ENCODE measurements around the gene EIF5AL1.

DNA sequence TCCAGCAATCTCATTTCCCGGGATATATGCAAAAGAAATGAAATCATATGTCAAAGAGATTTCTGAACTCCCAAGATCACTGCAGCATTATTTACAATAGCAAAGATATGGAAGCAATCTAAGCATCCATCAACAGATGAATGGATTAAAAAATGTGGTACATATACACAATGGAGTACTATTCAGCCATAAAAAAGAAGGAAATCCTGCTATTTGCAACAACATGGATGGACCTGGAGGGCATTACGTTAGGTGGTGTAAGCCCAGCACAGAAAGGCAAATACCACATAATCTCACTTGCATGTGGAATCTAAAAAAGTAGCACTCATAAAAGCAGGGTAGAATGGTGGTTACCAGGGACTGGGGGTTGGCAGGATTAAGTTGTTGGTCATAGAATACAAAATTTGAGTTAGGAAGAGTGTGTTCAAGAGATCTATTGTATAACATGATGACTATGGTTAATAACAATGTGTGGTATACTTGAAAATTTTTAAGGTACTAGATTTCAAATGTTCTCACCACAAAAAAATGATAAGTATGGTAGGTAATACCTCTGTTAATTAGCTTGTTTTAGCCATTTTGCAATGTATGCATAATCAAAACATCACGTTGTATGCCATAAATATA is 32.9 kb upstream of the EIF5AL1 start:
- TF ChIP-seq MTA3 (IDR thresholded peaks at IDR 0.05; ENCODE audit: borderline replicate concordance) (no peak), KLF16 (IDR thresholded peaks at IDR 0.05) (no peak)
- TF ChIP-seq, protein P1, sequence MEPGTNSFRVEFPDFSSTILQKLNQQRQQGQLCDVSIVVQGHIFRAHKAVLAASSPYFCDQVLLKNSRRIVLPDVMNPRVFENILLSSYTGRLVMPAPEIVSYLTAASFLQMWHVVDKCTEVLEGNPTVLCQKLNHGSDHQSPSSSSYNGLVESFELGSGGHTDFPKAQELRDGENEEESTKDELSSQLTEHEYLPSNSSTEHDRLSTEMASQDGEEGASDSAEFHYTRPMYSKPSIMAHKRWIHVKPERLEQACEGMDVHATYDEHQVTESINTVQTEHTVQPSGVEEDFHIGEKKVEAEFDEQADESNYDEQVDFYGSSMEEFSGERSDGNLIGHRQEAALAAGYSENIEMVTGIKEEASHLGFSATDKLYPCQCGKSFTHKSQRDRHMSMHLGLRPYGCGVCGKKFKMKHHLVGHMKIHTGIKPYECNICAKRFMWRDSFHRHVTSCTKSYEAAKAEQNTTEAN (CRISPR knock-in tag; IDR thresholded peaks at IDR 0.05), result no peak
